Peyer's patch (tissue), 4 donors: Measurements from ENCODE around the gene CFAP97D2.
"Not testable (repeated sequence)": the region's sequence is repeated elsewhere in the genome, so short reads cannot be mapped to it uniquely, and the experiment has no call there.

Experiments used
- POLR2A ChIP-seq, 2 donors: fragments of 450-650 bp; IDR thresholded peaks; one replicate each; pipeline ENCODE4 v1.5.1; 2017; ENCODE audit warnings: antibody characterized with exemption in 2 of 2, mild to moderate bottlenecking in 2 of 2, moderate library complexity in 2 of 2
- TF ChIP-seq, protein P1 (sequence below), 6 experiments: fragments of 450-650 bp in 4 of 6; fragments of 200-600 bp in 2 of 6; sonication (generic) in 1 of 6; IDR thresholded peaks; one replicate each; pipeline ENCODE4 v1.5.1; 2017 to 2019; ENCODE audit warnings: antibody characterized with exemption in 6 of 6, mild to moderate bottlenecking in 3 of 6, moderate library complexity in 1 of 6

DNA sequence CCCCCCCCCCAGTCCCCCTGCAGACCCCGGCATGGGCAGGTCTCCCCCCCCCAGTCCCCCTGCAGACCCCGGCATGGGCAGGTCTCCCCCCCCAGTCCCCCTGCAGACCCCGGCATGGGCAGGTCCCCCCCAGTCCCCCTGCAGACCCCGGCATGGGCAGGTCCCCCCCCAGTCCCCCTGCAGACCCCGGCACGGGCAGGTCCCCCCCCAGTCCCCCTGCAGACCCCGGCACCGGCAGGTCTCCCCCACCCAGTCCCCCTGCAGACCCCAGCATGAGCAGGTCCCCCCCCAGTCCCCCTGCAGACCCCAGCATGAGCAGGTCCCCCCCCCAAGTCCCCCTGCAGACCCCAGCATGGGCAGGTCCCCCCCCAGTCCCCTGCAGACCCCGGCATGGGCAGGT, 45.9 kb upstream of the CFAP97D2 start:
- TF ChIP-seq, protein P1, sequence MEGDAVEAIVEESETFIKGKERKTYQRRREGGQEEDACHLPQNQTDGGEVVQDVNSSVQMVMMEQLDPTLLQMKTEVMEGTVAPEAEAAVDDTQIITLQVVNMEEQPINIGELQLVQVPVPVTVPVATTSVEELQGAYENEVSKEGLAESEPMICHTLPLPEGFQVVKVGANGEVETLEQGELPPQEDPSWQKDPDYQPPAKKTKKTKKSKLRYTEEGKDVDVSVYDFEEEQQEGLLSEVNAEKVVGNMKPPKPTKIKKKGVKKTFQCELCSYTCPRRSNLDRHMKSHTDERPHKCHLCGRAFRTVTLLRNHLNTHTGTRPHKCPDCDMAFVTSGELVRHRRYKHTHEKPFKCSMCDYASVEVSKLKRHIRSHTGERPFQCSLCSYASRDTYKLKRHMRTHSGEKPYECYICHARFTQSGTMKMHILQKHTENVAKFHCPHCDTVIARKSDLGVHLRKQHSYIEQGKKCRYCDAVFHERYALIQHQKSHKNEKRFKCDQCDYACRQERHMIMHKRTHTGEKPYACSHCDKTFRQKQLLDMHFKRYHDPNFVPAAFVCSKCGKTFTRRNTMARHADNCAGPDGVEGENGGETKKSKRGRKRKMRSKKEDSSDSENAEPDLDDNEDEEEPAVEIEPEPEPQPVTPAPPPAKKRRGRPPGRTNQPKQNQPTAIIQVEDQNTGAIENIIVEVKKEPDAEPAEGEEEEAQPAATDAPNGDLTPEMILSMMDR (IDR thresholded peaks at IDR 0.05), result not testable (repeated sequence)
- not testable (repeated sequence) for TF ChIP-seq POLR2A (IDR thresholded peaks at IDR 0.05)
